Measurements from ENCODE around the gene VPREB1. TPM values are rescaled to one million over a fixed set of nuclear protein-coding genes. Genes with fewer than 3 reads are reported as not detected.
A peak's percentile ranks its signal among the peaks of the same experiment; 100 is the strongest.
"Not testable (repeated sequence)": the region's sequence is repeated elsewhere in the genome, so short reads cannot be mapped to it uniquely, and the experiment has no call there.

Gene VPREB1
- total RNA-seq, 4 donors from 2014 or later, result not detected

- intact Hi-C loops (cut with DNase I), result no loop called here
- peak overlapping the region in 1 of 4 donors; percentile 39 for H3K27ac ChIP-seq
- H3K4me1 ChIP-seq, result no peaks in the 10 kb centered on the region
- H3K4me3 ChIP-seq, result no peak overlapping the region
- WGBS, 2 donors, result 61 to 62% methylated on average over 6 of the region's 6 CpGs
- no peak for DNase-seq
- no peaks in the 10 kb centered on the region for H3K9me3 ChIP-seq
- H3K36me3 ChIP-seq, result no peaks in the 10 kb centered on the region
- H3K27me3 ChIP-seq, result peaks cover 0 to 83% (median 0%) of the 10 kb centered on the region in 4 donors
- TF ChIP-seq CTCF (IDR thresholded peaks at IDR 0.05) (no peak), POLR2A (IDR thresholded peaks at IDR 0.05) (no peak)
Observed at GRCh38 chr22:22201930-22202343, 42.6 kb upstream of the VPREB1 start.

GRCh38 chr22:22203048-22203971 lies 41.3 kb upstream of the VPREB1 start:
- H3K4me3 ChIP-seq, result no peak overlapping the region
- intact Hi-C loops (cut with DNase I), result no loop called here
- no peaks in the 10 kb centered on the region for H3K36me3 ChIP-seq
- no peak overlapping the region for H3K27ac ChIP-seq
- no peaks in the 10 kb centered on the region for H3K9me3 ChIP-seq
- TF ChIP-seq POLR2A (IDR thresholded peaks at IDR 0.05) (no peak), CTCF (IDR thresholded peaks at IDR 0.05) (no peak)
- no peak for DNase-seq
- peaks cover 0 to 5% (median 0%) of the 10 kb centered on the region in 3 donors for H3K4me1 ChIP-seq
- 64 to 69% methylated on average over 8 to 11 of the region's 39 CpGs for WGBS, 2 donors
- peaks cover 0 to 80% (median 0%) of the 10 kb centered on the region in 4 donors for H3K27me3 ChIP-seq

- no peak overlapping the region for H3K27ac ChIP-seq
- no peak overlapping the region for H3K4me3 ChIP-seq
- peaks cover 0 to 14% (median 0%) of the 10 kb centered on the region in 3 donors for H3K4me1 ChIP-seq
- 14% methylated on average over 5 of the region's 6 CpGs for WGBS, 2 donors
- H3K36me3 ChIP-seq, result no peaks in the 10 kb centered on the region
- H3K27me3 ChIP-seq, result peaks cover 0 to 66% (median 0%) of the 10 kb centered on the region in 4 donors
- peak; percentile 41 to 75 (median 58) for TF ChIP-seq CTCF (IDR thresholded peaks at IDR 0.05)
- no peak for TF ChIP-seq POLR2A (IDR thresholded peaks at IDR 0.05)
- no peaks in the 10 kb centered on the region for H3K9me3 ChIP-seq
- intact Hi-C loops (cut with DNase I), result no loop called here
- no peak for DNase-seq
Observed at GRCh38 chr22:22207845-22208564, 36.6 kb upstream of the VPREB1 start.

GRCh38 chr22:22208652-22209051 lies 35.9 kb upstream of the VPREB1 start:
- H3K27me3 ChIP-seq, result peaks cover 0 to 60% (median 0%) of the 10 kb centered on the region in 4 donors
- intact Hi-C loops (cut with DNase I), result no loop called here

GRCh38 chr22:22209080-22209640 lies 35.4 kb upstream of the VPREB1 start:
- 89 to 92% methylated on average over 14 of the region's 14 CpGs for WGBS, 2 donors
- H3K36me3 ChIP-seq; intact Hi-C loops (cut with DNase I); H3K27ac ChIP-seq; DNase-seq; H3K4me3 ChIP-seq; H3K9me3 ChIP-seq: not testable (repeated sequence)
- peaks cover 0 to 14% (median 0%) of the 10 kb centered on the region in 3 donors for H3K4me1 ChIP-seq
- peaks cover 0 to 55% (median 0%) of the 10 kb centered on the region in 4 donors for H3K27me3 ChIP-seq

More at GRCh38 chr22:22208652-22209051, 35.9 kb upstream of the VPREB1 start:
- TF ChIP-seq POLR2A (IDR thresholded peaks at IDR 0.05) (no peak), CTCF (IDR thresholded peaks at IDR 0.05) (no peak)
- WGBS, 2 donors, result 57 to 72% methylated on average over 2 of the region's 2 CpGs
- peaks cover 0 to 14% (median 0%) of the 10 kb centered on the region in 3 donors for H3K4me1 ChIP-seq
- no peak overlapping the region for H3K4me3 ChIP-seq
- DNase-seq, result no peak
- H3K36me3 ChIP-seq, result no peaks in the 10 kb centered on the region
- no peaks in the 10 kb centered on the region for H3K9me3 ChIP-seq
- no peak overlapping the region for H3K27ac ChIP-seq
